RWPE2 (cell line): ENCODE data around the gene SMCHD1.
A peak's percentile ranks its signal among the peaks of the same experiment; 100 is the strongest.

Source experiments
- ATAC-seq: fragments of 200-7000 bp; cut with Tn5 transposase; 3 replicates; pipeline ENCODE4 v1.9.1; 2021; ENCODE audit warnings: low read depth
- DNase-seq: peaks from one replicate; pipeline ENCODE4 v3.0.0-alpha.2; 2020; ENCODE audit warnings: low spot score
- H3K27ac ChIP-seq: fragments of 450-650 bp; 2 replicates; pipeline ENCODE4 v1.5.1; 2017; ENCODE audit warnings: mild to moderate bottlenecking; ENCODE audit not compliant: poor library complexity, severe bottlenecking
- H3K27me3 ChIP-seq: fragments of 250-450 bp; sonication (Bioruptor Pico); 2 replicates; pipeline ENCODE4 v1.5.1; 2021; ENCODE audit warnings: mild to moderate bottlenecking, moderate library complexity; ENCODE audit not compliant: insufficient read depth, poor library complexity, severe bottlenecking
- H3K36me3 ChIP-seq: fragments of 250-450 bp; sonication (Bioruptor Pico); 2 replicates; pipeline ENCODE4 v1.5.1; 2020; ENCODE audit warnings: low read depth, mild to moderate bottlenecking, moderate library complexity
- H3K4me1 ChIP-seq: fragments of 250-450 bp; sonication (Bioruptor Pico); 2 replicates; pipeline ENCODE4 v1.5.1; 2021; ENCODE audit warnings: mild to moderate bottlenecking, moderate library complexity; ENCODE audit not compliant: insufficient read depth, poor library complexity, severe bottlenecking
- H3K4me3 ChIP-seq: fragments of 250-450 bp; sonication (Bioruptor Pico); 2 replicates; pipeline ENCODE4 v1.5.1; 2021; ENCODE audit warnings: mild to moderate bottlenecking, moderate library complexity; ENCODE audit not compliant: severe bottlenecking
- H3K9me3 ChIP-seq: fragments of 250-450 bp; sonication (Bioruptor Pico); 2 replicates; pipeline ENCODE4 v1.5.1; 2021; ENCODE audit warnings: mild to moderate bottlenecking, moderate library complexity; ENCODE audit not compliant: severe bottlenecking
- TF ChIP-seq, protein P1 (sequence below): fragments of 450-650 bp; IDR thresholded peaks from one replicate; pipeline ENCODE4 v1.5.1; 2017; ENCODE audit warnings: mild to moderate bottlenecking, moderate library complexity; ENCODE audit not compliant: poor library complexity, severe bottlenecking

Gene SMCHD1

GRCh38 chr18:2655178-2655953, at the start of gene SMCHD1:
Gene SMCHD1, plus strand, starts transcription at chr18:2655726. Its CDS starts 350 bp downstream, at chr18:2656076.
- ATAC-seq (peak; percentile 56), DNase-seq (peak; percentile 86)
- TF ChIP-seq, protein P1, sequence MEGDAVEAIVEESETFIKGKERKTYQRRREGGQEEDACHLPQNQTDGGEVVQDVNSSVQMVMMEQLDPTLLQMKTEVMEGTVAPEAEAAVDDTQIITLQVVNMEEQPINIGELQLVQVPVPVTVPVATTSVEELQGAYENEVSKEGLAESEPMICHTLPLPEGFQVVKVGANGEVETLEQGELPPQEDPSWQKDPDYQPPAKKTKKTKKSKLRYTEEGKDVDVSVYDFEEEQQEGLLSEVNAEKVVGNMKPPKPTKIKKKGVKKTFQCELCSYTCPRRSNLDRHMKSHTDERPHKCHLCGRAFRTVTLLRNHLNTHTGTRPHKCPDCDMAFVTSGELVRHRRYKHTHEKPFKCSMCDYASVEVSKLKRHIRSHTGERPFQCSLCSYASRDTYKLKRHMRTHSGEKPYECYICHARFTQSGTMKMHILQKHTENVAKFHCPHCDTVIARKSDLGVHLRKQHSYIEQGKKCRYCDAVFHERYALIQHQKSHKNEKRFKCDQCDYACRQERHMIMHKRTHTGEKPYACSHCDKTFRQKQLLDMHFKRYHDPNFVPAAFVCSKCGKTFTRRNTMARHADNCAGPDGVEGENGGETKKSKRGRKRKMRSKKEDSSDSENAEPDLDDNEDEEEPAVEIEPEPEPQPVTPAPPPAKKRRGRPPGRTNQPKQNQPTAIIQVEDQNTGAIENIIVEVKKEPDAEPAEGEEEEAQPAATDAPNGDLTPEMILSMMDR = no peak
- H3K36me3 ChIP-seq = peaks cover 15% of the 10 kb centered on the region
- no peaks in the 10 kb centered on the region for H3K9me3 ChIP-seq
- no peaks in the 10 kb centered on the region for H3K27me3 ChIP-seq
- H3K27ac ChIP-seq = peak within 1 kb of the TSS; percentile 71
- peaks cover 26% of the 10 kb centered on the region for H3K4me1 ChIP-seq
- H3K4me3 ChIP-seq = peak within 1 kb of the TSS; percentile 81

- Histone ChIP-seq H3K27ac (no peak overlapping the region), H3K4me1 (no peaks in the 10 kb centered on the region), H3K4me3 (no peak overlapping the region), H3K27me3 (no peaks in the 10 kb centered on the region), H3K9me3 (no peaks in the 10 kb centered on the region), H3K36me3 (peaks cover 90% of the 10 kb centered on the region)
- ATAC-seq (no peak), DNase-seq (no peak)
- TF ChIP-seq, protein P1 = no peak
Observed at GRCh38 chr18:2606335-2606734, 49.2 kb upstream of the SMCHD1 start.

DNA sequence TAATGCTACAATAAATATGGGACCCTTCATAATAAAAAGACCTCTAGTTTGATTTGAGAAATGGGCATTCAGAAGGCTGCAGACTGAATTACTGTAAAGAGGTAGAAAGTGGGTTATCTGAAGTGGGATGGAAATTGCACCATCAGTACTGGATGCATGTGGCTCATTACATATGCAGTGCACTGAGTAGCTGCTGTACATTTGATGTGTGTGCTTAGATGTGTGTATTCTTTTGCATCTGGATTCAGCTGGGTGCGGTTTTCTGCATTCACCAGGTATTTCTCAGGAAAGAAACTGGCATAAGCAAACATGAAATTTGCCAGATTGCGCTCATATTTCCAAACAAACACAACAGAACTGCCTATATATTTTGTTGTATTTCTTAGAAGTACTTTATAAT, 45.9 kb upstream of the SMCHD1 start:
- no peak overlapping the region for H3K4me3 ChIP-seq
- peaks cover 89% of the 10 kb centered on the region for H3K36me3 ChIP-seq
- no peaks in the 10 kb centered on the region for H3K9me3 ChIP-seq
- no peaks in the 10 kb centered on the region for H3K27me3 ChIP-seq
- no peaks in the 10 kb centered on the region for H3K4me1 ChIP-seq
- DNase-seq (no peak), ATAC-seq (no peak)
- H3K27ac ChIP-seq = no peak overlapping the region
- TF ChIP-seq, protein P1 = no peak

- TF ChIP-seq, protein P1 = no peak
- Histone ChIP-seq H3K36me3 (peaks cover 89% of the 10 kb centered on the region), H3K4me3 (no peak overlapping the region), H3K27ac (no peak overlapping the region), H3K4me1 (no peaks in the 10 kb centered on the region), H3K27me3 (no peaks in the 10 kb centered on the region), H3K9me3 (no peaks in the 10 kb centered on the region)
- DNase-seq (no peak), ATAC-seq (no peak)
Observed at GRCh38 chr18:2610549-2610948, 45.0 kb upstream of the SMCHD1 start.

GRCh38 chr18:2612996-2613395, 42.5 kb upstream of the SMCHD1 start:
- H3K4me1 ChIP-seq = no peaks in the 10 kb centered on the region

More at GRCh38 chr18:2612996-2613395, 42.5 kb upstream of the SMCHD1 start:
- no peak overlapping the region for H3K27ac ChIP-seq
- TF ChIP-seq, protein P1 = no peak
- DNase-seq (no peak), ATAC-seq (no peak)
- H3K27me3 ChIP-seq = no peaks in the 10 kb centered on the region
- no peaks in the 10 kb centered on the region for H3K9me3 ChIP-seq
- H3K36me3 ChIP-seq = peaks cover 82% of the 10 kb centered on the region
- no peak overlapping the region for H3K4me3 ChIP-seq
